GM18507 (cell line): ENCODE results near the gene DBN1.
"Not testable (repeated sequence)": the region's sequence is repeated elsewhere in the genome, so short reads cannot be mapped to it uniquely, and the experiment has no call there.

Experiments
- DNase-seq: peaks from one replicate; pipeline ENCODE4 v3.0.0; 2011; ENCODE audit warnings: low read depth; ENCODE audit not compliant: insufficient read length; ENCODE audit errors: extremely low spot score
- FAIRE-seq: peaks from 2 replicates; lab custom pipeline; 2011; peaks lifted over from hg19 to GRCh38; lab: Jason Lieb, UNC

The DBN1 gene

DNA sequence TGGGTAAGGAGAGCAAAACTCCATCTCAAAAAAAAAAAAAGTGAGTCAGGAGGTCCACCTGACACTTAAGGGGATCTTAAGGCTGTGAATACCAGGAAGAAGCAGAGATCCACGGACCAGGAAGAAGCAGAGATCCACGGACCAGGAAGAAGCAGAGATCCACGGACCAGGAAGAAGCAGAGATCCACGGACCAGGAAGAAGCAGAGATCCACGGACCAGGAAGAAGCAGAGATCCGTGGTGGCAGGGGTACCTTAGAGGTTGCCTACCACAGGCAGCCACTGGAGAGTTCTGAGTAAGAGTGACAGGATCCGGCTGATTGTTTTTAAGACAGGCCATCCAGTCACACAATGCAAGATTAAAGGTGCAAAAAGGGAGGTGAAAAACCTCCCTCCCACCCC is 53.0 kb downstream of the DBN1 start:
- not testable (repeated sequence) for DNase-seq, FAIRE-seq

DNA sequence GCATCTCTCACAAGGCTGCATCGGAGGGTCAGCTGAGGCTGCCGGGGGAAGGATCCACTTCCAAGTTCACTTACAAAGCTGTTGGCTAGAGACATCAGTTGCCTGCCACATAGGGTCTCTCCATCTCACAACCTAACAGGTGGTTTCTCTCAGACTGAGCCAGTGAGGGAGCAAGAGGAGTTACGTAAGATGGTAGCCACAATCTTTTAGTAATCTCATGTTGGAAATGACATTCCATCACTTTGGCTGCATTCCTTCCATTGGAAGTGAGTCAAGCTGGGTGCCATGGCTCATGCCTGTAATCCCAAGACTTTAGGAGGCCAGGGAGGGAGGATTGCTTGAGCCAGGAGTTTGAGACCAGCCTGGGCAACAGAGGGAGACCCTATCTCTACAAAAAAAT is 54.4 kb downstream of the DBN1 start:
- DNase-seq, result no peak
- FAIRE-seq, result no peak

DNA sequence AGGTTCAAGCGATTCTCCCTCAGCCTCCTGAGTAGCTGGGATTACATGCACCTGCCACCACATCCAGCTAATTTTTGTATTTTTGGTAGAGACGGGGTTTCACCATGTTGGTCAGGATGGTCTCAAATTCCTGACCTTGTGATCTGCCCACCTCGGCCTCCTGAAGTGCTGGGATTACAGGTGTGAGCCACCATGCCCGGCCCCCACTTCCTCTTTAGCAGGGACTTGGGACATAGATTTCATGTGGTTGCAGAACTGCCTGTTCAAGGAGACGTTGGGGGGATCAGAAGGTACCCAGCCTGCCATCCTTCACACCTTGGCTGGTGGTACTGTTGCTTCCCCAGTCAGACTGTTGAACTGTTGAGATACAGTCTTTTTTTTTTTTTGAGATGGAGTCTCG is 56.4 kb downstream of the DBN1 start:
- not testable (repeated sequence) for DNase-seq, FAIRE-seq

DNA sequence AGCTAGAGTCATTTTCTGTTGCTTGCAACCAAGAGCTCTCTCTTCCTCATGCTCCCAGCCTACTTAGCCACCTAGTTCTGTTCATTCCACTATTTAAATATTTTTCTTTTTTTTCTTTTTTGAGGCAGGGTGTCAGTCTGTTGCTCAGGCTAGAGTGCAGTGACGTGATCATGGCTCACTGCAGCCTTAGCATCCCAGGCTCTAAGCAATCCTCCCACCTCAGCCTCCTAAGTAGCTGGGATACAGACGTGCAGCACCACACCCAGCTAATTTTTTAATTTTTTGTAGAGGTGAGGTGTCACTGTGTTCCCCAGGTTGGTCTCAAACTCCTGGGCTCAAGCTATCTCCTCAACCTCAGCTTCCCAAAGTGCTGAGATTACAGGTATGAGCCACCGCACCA is 59.0 kb downstream of the DBN1 start:
- FAIRE-seq (no peak), DNase-seq (no peak)

DNA sequence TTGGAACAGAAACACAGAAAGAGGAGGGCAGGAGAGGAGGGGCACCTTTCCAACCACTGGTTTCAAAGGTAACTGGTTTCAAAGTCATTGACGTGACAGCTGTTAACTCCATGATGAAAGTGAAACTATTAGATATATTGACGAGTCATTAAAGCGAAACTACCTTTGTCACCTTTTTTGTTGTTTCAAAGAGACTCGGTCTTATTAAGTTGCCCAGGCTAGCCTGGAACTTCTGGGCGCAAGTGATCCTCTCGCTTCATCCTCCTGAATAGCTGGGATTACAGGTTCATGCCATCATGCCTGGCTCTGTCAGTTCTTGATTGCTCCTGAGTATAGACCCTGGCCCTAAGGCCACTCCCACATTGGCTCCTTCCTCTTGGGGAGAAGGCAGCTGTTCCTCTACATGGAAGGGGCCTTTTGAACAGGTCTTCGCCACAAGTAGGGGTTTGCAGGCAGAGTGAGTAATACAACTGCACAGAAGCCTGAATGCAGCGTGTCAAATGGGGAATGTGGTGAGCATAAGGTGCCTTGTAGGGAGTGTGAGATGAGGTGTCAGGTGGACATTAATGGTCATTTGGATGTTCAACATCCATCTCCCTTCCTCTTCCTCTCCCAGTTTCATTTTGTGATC is 60.7 kb downstream of the DBN1 start:
- FAIRE-seq, result peak; percentile 93

DNA sequence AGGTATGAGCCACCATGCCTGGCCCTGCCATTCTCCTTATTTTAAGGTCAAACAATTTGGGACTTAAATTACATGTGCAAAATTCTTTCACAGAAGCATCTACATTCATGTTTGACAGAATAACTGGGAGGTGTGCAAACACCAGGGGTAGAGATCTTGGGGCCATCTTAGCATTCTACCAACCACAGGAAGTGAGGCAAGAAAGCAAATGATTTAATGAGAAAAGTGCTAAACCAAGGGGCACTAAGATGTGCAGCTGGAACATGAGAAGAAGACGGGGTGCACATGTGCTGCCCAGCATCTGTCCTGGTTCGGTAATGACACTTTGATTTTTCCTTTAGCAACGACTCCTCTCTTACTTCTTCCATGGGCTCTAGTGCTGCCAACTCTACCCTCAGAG is 62.9 kb downstream of the DBN1 start:
- FAIRE-seq, result no peak
- no peak for DNase-seq

More for the DNA sequence above, 60.7 kb downstream of the DBN1 start:
- no peak for DNase-seq

DNA sequence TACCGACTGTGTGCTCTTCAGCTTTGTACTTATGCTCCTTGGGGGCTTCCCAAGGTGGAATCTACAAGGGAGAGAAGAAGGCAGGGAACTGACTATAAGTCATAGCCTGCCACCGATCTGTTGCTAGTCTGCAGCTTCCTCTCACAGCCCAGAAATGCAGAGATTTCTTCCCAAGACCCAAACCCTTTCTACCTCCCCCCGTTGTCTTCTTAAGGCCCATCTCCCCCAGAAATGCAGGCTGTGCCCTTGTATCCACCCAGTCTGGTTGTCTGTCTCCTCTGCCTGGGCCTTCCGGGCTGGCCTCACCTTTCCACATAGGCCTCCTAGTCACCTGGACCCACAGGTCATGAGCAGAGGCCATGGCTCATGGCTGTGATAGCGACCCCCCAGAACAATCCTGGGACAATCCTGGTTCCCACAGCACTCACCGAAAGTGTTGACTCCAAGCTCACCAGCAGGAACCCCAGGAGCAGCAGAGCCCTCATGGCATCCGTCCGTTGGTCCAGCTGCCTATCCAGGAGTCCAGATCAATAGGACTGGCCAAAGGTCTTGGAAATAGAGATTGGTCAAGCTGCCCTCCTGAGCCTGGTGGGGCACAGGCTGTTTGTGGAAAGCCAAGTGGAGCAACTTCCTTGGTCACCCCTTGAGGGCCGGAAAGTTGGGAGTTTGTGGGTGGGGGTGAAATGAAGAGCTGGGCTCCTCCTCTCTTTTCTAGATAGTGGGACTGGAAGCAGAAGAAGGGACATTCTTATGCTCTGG is 64.2 kb downstream of the DBN1 start, which contains the start of gene F12:
Gene F12, minus strand, starts transcription at position 522 of the 759 bp plus-strand sequence. Its CDS starts 37 bp downstream, at position 485.
- no peak for DNase-seq
- no peak for FAIRE-seq
